Activated naive CD8-positive, alpha-beta T cell treated with anti-CD3 and anti-CD28 coated beads, Interleukin-2, amount 10 ng/mL, durations not matched to agents 7 days and 5 days (primary cell): ENCODE results near the gene PPP2R5E. TPM values are rescaled to one million over a fixed set of nuclear protein-coding genes. Genes with fewer than 3 reads are reported as not detected.

ENCODE experiments used
- ATAC-seq: fragments of 150-1000 bp; cut with Tn5 transposase; one replicate; pipeline ENCODE4 v1.10.0; 2021; ENCODE audit warnings: low read depth, moderate library complexity
- POLR2A ChIA-PET: fragments of 350-600 bp; sonication (Branson Sonifier 250); formaldehyde crosslinking; loops from one replicate; lab custom pipeline; 2021; ENCODE audit warnings: antibody characterized with exemption; lab: Charles Lee
- DNase-seq: peaks from one replicate; pipeline ENCODE4 v3.0.0; 2021
- H3K27ac Mint-ChIP-seq: one replicate; pipeline ENCODE4 v1.8.0; 2022; ENCODE audit warnings: mild to moderate bottlenecking, mixed read lengths
- H3K27me3 Mint-ChIP-seq: one replicate; pipeline ENCODE4 v1.8.0; 2022; ENCODE audit warnings: mild to moderate bottlenecking, moderate library complexity, mixed read lengths
- H3K36me3 Mint-ChIP-seq: one replicate; pipeline ENCODE4 v1.8.0; 2021; ENCODE audit warnings: mild to moderate bottlenecking, mixed read lengths
- H3K4me1 Mint-ChIP-seq: one replicate; pipeline ENCODE4 v1.8.0; 2021; ENCODE audit warnings: mixed read lengths
- H3K4me3 Mint-ChIP-seq: one replicate; pipeline ENCODE4 v1.8.0; 2022; ENCODE audit warnings: mild to moderate bottlenecking, moderate library complexity, mixed read lengths
- H3K9me3 Mint-ChIP-seq: one replicate; pipeline ENCODE4 v1.8.0; 2021; ENCODE audit warnings: mixed read lengths
- total RNA-seq, 2 experiments: library from RNA; stranded (reverse); gene quantifications; one replicate each; pipeline ENCODE4 v1.2.3, GENCODE V29; 2021

Gene PPP2R5E
- total RNA-seq, 2 experiments from 2014 or later: 46.5 to 48.4 TPM

GRCh38 chr14:63432228-63432627 lies 110.9 kb downstream of the PPP2R5E start:
- Mint-ChIP-seq H3K27ac (no peak overlapping the region), H3K4me1 (peaks cover 28% of the 10 kb centered on the region), H3K27me3 (no peaks in the 10 kb centered on the region), H3K9me3 (no peaks in the 10 kb centered on the region), H3K36me3 (peaks cover 4% of the 10 kb centered on the region), H3K4me3 (no peak overlapping the region)
- POLR2A ChIA-PET: interaction anchor here (0.6 kb wide), 1 partner anchor 514 kb away, joined by 3 read pairs; no protein-coding TSS in a partner anchor
- no peak for DNase-seq
- no peak for ATAC-seq

- POLR2A ChIA-PET: no interaction called here
- H3K4me1 Mint-ChIP-seq: peaks cover 24% of the 10 kb centered on the region
- no peaks in the 10 kb centered on the region for H3K9me3 Mint-ChIP-seq
- H3K36me3 Mint-ChIP-seq: peaks cover 6% of the 10 kb centered on the region
- H3K27ac Mint-ChIP-seq: no peak overlapping the region
- ATAC-seq (no peak), DNase-seq (no peak)
- H3K4me3 Mint-ChIP-seq: no peak overlapping the region
- H3K27me3 Mint-ChIP-seq: no peaks in the 10 kb centered on the region
Measured at GRCh38 chr14:63431466-63431865, 111.7 kb downstream of the PPP2R5E start.

- Mint-ChIP-seq H3K27me3 (no peaks in the 10 kb centered on the region), H3K9me3 (no peaks in the 10 kb centered on the region), H3K4me1 (peaks cover 11% of the 10 kb centered on the region), H3K36me3 (peaks cover 2% of the 10 kb centered on the region), H3K4me3 (no peak overlapping the region), H3K27ac (no peak overlapping the region)
- DNase-seq: no peak
- ATAC-seq: no peak
- POLR2A ChIA-PET: no interaction called here
Measured at GRCh38 chr14:63428486-63428885, 114.7 kb downstream of the PPP2R5E start.

GRCh38 chr14:63426838-63427352 lies 116.3 kb downstream of the PPP2R5E start:
- H3K4me3 Mint-ChIP-seq: no peak overlapping the region
- H3K27ac Mint-ChIP-seq: no peak overlapping the region
- H3K4me1 Mint-ChIP-seq: peaks cover 6% of the 10 kb centered on the region
- POLR2A ChIA-PET: no interaction called here
- H3K36me3 Mint-ChIP-seq: peaks cover 5% of the 10 kb centered on the region
- no peaks in the 10 kb centered on the region for H3K9me3 Mint-ChIP-seq
- ATAC-seq: no peak
- no peaks in the 10 kb centered on the region for H3K27me3 Mint-ChIP-seq
- no peak for DNase-seq

- DNase-seq (no peak), ATAC-seq (no peak)
- Mint-ChIP-seq H3K4me3 (no peak overlapping the region), H3K27ac (no peak overlapping the region), H3K4me1 (peaks cover 6% of the 10 kb centered on the region), H3K36me3 (peaks cover 15% of the 10 kb centered on the region), H3K9me3 (no peaks in the 10 kb centered on the region), H3K27me3 (no peaks in the 10 kb centered on the region)
- POLR2A ChIA-PET: no interaction called here
Measured at GRCh38 chr14:63423889-63424288, 119.3 kb downstream of the PPP2R5E start.

GRCh38 chr14:63423381-63423780 lies 119.8 kb downstream of the PPP2R5E start:
- H3K4me3 Mint-ChIP-seq: no peak overlapping the region
- ATAC-seq: no peak

GRCh38 chr14:63421919-63422318 lies 121.3 kb downstream of the PPP2R5E start:
- no peak for ATAC-seq
- POLR2A ChIA-PET: no interaction called here
- no peak for DNase-seq
- Mint-ChIP-seq H3K9me3 (no peaks in the 10 kb centered on the region), H3K4me3 (no peak overlapping the region), H3K36me3 (peaks cover 14% of the 10 kb centered on the region), H3K4me1 (peaks cover 3% of the 10 kb centered on the region), H3K27me3 (no peaks in the 10 kb centered on the region), H3K27ac (no peak overlapping the region)

More at GRCh38 chr14:63423381-63423780, 119.8 kb downstream of the PPP2R5E start:
- no peaks in the 10 kb centered on the region for H3K9me3 Mint-ChIP-seq
- H3K27me3 Mint-ChIP-seq: no peaks in the 10 kb centered on the region
- POLR2A ChIA-PET: no interaction called here
- peaks cover 6% of the 10 kb centered on the region for H3K4me1 Mint-ChIP-seq
- H3K27ac Mint-ChIP-seq: no peak overlapping the region
- peaks cover 15% of the 10 kb centered on the region for H3K36me3 Mint-ChIP-seq
- DNase-seq: no peak

GRCh38 chr14:63421226-63421625 lies 122.0 kb downstream of the PPP2R5E start:
- Mint-ChIP-seq H3K36me3 (peaks cover 12% of the 10 kb centered on the region), H3K9me3 (no peaks in the 10 kb centered on the region), H3K4me1 (no peaks in the 10 kb centered on the region), H3K27ac (no peak overlapping the region), H3K27me3 (no peaks in the 10 kb centered on the region), H3K4me3 (no peak overlapping the region)
- ATAC-seq: no peak
- POLR2A ChIA-PET: no interaction called here
- no peak for DNase-seq

- no peaks in the 10 kb centered on the region for H3K9me3 Mint-ChIP-seq
- no peaks in the 10 kb centered on the region for H3K4me1 Mint-ChIP-seq
- POLR2A ChIA-PET: no interaction called here
- no peak overlapping the region for H3K4me3 Mint-ChIP-seq
- H3K27ac Mint-ChIP-seq: no peak overlapping the region
- ATAC-seq (no peak), DNase-seq (no peak)
- peaks cover 17% of the 10 kb centered on the region for H3K36me3 Mint-ChIP-seq
- no peaks in the 10 kb centered on the region for H3K27me3 Mint-ChIP-seq
Measured at GRCh38 chr14:63418020-63418419, 125.2 kb downstream of the PPP2R5E start.

GRCh38 chr14:63413009-63413408 lies 130.2 kb downstream of the PPP2R5E start:
- no peak for ATAC-seq
- Mint-ChIP-seq H3K4me1 (peaks cover 4% of the 10 kb centered on the region), H3K36me3 (peaks cover 29% of the 10 kb centered on the region), H3K4me3 (no peak overlapping the region), H3K9me3 (no peaks in the 10 kb centered on the region), H3K27ac (no peak overlapping the region), H3K27me3 (no peaks in the 10 kb centered on the region)
- DNase-seq: no peak
- POLR2A ChIA-PET: no interaction called here

- DNase-seq (no peak), ATAC-seq (no peak)
- H3K4me3 Mint-ChIP-seq: no peak overlapping the region
- H3K9me3 Mint-ChIP-seq: no peaks in the 10 kb centered on the region
- peaks cover 15% of the 10 kb centered on the region for H3K4me1 Mint-ChIP-seq
- H3K27me3 Mint-ChIP-seq: no peaks in the 10 kb centered on the region
- H3K27ac Mint-ChIP-seq: no peak overlapping the region
- POLR2A ChIA-PET: no interaction called here
- peaks cover 33% of the 10 kb centered on the region for H3K36me3 Mint-ChIP-seq
Measured at GRCh38 chr14:63406333-63406732, 136.8 kb downstream of the PPP2R5E start.

GRCh38 chr14:63405715-63406114 lies 137.5 kb downstream of the PPP2R5E start:
- DNase-seq: no peak
- Mint-ChIP-seq H3K27me3 (no peaks in the 10 kb centered on the region), H3K4me1 (peaks cover 13% of the 10 kb centered on the region), H3K9me3 (no peaks in the 10 kb centered on the region), H3K36me3 (peaks cover 32% of the 10 kb centered on the region), H3K4me3 (no peak overlapping the region), H3K27ac (no peak overlapping the region)
- ATAC-seq: no peak
- POLR2A ChIA-PET: no interaction called here

- ATAC-seq (no peak), DNase-seq (no peak)
- H3K36me3 Mint-ChIP-seq: peaks cover 28% of the 10 kb centered on the region
- POLR2A ChIA-PET: no interaction called here
- H3K4me3 Mint-ChIP-seq: no peak overlapping the region
- H3K4me1 Mint-ChIP-seq: peaks cover 11% of the 10 kb centered on the region
- H3K9me3 Mint-ChIP-seq: no peaks in the 10 kb centered on the region
- no peaks in the 10 kb centered on the region for H3K27me3 Mint-ChIP-seq
- no peak overlapping the region for H3K27ac Mint-ChIP-seq
Measured at GRCh38 chr14:63404906-63405305, 138.3 kb downstream of the PPP2R5E start.

GRCh38 chr14:63401646-63402045 lies 141.5 kb downstream of the PPP2R5E start:
- H3K9me3 Mint-ChIP-seq: peaks cover 3% of the 10 kb centered on the region
- peaks cover 30% of the 10 kb centered on the region for H3K36me3 Mint-ChIP-seq

More at GRCh38 chr14:63401646-63402045, 141.5 kb downstream of the PPP2R5E start:
- H3K27me3 Mint-ChIP-seq: no peaks in the 10 kb centered on the region
- H3K4me3 Mint-ChIP-seq: no peak overlapping the region
- no peak for ATAC-seq
- DNase-seq: no peak
- peaks cover 4% of the 10 kb centered on the region for H3K4me1 Mint-ChIP-seq
- no peak overlapping the region for H3K27ac Mint-ChIP-seq
- POLR2A ChIA-PET: interaction anchor here (0.5 kb wide), 1 partner anchor 39 kb away, joined by 5 read pairs; no protein-coding TSS in a partner anchor
